ENCODE data around the gene FAM20C. TPM values are rescaled to one million over a fixed set of nuclear protein-coding genes. Genes with fewer than 3 reads are reported as not detected.
"Not testable (repeated sequence)": the region's sequence is repeated elsewhere in the genome, so short reads cannot be mapped to it uniquely, and the experiment has no call there.

FAM20C gene
- polyA plus RNA-seq, 4 donors: 33.4 to 73.7 (median 63.3) TPM

DNA sequence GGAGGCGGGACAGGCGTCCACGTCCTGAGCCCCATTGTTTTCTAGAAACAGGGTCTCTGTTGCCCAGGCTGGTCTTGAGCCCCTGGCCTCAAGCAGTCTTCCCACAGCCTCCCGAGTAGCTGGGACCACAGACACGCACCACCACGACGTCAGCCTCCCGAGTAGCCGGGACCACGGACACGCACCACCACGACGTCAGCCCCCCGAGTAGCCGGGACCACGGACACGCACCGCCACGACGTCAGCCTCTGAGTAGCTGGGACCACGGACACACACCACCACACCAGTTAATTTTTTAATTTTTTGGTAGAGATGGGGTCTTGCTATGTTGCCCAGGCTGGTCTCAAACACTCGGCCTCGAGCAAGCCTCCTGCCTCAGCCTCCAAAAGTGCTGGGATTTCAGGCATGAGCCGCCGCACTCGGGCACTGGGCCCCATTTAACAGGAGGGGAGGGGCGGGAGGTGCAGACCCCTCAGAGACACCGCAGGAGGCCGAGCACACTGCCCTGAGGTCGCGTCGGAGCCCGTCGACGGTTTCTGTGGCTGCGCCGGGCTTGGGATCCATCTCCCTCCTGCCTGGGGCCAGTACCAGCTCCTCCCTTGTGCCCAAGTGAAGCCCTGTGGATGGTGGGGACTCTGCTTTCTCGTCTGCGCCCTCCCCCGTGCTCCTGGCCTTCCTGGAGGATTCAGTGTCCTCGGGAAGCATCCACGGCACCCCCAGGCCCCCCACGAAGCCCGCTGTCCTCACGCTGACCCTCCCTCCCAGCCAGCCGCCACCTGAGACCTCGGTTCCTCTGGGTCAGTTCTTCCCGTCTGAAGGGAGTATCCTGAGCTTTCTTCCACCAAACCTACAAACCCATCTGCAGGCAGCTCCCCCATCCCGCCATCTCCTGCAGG lies 13.0 kb downstream of the FAM20C start:
- no peak for DNase-seq (ENCODE audit: low read depth in 4 of 4, low spot score in 3 of 4)

DNA sequence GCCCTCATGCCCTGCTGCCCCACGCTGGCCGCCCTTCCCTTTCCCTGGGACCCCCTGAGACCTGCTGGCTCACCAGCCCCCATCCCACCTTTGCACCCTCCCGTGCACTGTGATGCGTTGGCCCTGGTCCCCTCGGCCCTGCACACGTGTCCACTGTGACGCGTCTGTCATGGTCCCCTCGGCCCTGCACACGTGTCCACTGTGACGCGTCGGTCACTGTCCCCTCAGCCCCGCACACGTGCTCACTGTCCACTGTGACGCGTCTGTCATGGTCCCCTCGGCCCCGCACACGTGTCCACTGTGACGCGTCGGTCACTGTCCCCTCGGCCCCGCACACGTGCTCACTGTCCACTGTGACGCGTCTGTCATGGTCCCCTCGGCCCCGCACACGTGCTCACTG lies 14.0 kb downstream of the FAM20C start:
- not testable (repeated sequence) for DNase-seq (ENCODE audit: low read depth in 4 of 4, low spot score in 3 of 4)

DNA sequence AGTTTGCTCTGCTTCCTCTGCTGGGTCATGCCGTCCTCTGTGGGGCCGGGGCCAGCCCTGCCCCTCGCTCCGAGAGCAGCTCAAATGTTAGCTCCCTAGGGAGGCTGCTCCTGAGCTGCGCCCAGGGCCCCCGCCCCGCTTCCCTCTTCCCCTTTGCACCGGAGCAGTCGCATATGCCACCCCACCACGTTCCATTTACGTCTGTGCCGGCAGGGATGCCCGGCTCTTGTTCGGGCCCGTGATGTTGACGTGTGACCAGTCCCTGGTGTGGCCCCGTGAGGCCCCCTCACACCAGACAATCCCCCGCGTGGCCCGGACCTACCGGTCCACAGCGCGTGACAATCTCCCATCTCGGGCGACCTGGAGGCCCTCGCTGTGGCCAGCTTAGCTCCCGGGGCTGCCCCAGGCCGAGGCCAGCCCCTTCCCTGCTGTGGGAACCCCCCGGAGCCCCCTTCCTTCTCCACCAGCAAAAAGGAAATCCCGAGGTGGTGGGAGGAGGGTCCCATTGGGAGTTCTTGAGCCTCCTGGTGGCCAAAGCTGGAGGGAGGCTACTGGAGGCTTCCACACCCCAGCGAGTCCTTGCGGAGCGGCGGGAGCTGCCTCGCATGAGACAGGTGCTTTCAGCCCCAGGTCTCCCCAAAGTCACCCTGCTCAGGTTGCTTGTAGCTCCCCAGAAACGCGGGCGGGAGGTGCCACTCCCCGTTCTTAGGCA lies 15.2 kb downstream of the FAM20C start:
- no peak for DNase-seq (ENCODE audit: low read depth in 4 of 4, low spot score in 3 of 4)

DNA sequence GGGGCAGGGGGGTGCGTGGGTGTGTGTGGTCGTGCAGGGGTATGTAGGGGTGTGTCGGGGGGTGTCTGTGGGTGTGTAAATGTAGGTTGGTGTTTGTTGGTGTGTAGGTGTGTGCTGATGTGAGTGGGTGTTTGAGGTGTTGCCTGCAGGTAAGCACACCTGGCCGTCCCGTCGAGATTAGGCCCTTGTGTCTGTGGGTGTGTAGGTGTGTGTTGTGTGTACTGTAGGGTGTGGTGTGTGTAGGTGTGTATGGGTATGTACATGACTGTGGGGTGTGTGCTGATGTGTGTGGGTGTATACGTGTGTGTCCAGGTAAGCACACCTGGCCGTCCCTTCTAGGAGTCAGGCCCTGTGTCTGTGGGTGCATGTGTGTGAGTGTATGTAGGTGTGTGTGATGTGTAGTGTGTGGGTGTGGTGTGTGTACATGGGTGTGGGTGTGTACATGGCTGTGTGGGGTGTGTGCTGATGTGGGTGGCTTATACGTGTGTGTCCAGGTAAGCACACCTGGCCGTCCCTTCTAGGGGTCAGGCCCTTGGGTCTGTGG lies 15.8 kb downstream of the FAM20C start:
- no peak for DNase-seq (ENCODE audit: low read depth in 4 of 4, low spot score in 3 of 4)

DNA sequence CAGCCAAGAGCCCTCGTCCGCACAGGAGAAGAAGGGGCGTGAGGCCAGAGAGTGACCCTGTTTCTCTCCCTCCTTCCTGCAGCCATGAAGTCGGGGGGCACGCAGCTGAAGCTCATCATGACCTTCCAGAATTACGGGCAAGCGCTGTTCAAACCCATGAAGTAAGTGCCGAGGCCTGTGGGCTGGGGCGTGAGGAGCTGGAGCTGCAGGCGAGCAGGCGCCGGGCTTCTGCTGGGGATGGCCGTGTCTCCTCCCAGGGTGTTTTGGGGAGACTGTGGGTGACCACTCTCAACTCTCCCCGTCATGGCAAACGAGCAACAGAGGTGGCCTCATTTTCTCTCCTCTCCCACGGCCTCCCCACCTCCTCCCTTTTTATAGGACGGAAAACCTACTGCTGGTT lies 16.4 kb downstream of the FAM20C start:
- DNase-seq (ENCODE audit: low read depth in 4 of 4, low spot score in 3 of 4): no peak

DNA sequence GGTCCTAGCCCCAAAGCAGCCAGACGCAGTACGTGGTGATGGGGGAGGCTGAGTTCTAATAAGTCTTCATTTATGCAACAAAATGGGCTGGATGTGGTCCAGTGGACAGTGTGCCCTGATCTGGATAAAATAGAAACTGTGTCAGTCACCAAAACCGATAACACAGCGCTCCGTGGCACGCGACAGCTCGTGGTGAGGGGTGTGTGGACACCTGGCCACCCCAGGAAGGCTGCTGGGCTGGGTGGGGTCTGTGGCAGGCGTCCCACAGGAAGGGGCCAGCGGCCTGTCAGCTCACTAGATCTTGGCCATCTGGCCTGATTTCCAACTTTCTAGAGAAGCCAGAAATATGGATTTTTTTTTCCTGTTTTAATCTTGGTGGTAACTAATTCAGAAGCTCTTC lies 17.0 kb downstream of the FAM20C start:
- no peak for DNase-seq (ENCODE audit: low read depth in 4 of 4, low spot score in 3 of 4)

DNA sequence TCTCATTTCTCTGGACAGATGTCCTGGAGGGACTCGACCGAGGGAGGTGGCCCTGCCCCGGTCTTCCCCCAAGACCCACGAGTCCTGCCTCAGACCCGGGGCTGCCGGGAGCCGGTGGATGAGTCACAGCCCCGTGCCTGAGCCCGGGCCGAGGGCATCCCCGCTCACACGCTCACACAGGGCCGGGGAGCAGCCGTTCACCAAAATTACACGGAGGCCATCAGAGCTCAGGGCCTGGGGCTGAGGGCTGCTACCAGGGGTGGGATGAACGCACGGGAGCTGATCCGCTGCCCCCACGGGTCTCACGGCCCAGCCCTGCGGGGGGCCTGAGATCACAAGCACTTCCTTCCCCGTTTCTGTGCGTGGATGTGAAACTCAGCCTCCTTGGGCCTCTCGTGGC lies 17.5 kb downstream of the FAM20C start:
- no peak for DNase-seq (ENCODE audit: low read depth in 4 of 4, low spot score in 3 of 4)

DNA sequence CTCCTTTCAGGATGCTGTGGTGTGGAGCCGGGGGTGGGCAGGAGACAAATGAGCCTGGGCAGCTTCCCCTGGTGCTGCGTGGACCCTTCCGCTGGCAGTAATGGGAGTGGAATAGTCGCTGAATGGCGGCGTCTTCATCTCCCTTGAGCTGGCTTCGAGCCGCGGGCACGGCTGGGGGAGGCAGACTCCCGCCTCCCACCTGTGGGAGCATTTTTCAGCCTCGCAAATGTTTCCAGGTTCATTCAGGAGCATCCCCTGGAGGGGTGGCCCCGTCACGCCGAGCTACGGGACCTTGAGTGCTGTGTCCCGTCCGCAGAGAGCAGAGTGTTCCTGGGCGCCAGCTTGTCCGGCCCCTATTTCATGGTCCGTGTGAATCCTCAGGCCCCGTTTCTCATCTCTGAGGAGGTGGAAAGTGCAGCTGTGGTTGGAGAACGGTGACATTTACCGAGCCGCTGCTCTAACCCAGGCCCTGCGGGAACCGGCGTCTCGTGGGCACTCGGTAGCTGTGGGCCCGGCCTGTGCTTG lies 18.1 kb downstream of the FAM20C start:
- no peak for DNase-seq (ENCODE audit: low read depth in 4 of 4, low spot score in 3 of 4)

DNA sequence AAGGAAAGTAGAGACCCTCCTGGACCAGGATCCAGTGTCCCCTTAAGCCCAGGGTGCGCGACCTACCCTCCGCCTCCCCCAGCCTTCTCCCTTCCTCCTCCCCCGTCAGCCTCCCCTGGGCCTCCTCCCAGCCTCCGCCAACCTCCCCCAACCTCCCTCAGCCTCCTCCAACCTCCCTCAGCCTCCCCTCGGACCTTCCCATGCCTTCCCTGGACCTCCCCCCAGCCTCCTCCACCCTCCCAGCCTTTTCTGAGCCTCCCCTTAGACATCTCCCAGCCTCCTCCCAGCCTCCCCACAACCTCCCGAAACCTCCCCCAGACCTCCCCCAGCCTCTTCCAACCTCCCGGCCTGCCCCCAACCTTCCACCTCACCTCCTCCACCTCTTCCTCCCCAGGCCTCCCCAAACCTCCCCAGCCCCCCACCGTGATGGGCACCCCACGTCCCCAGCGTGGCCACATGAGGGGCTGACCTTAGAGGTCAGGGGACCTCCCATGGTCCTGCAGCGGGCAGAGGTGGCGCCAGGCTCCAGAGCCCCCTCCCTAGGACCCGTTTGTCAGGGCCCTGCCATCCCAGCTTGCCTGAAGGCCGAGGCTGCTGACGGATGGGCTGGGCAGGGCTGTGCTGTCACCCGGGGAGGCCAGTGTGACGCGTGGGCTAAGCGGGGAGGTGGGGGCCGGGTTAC lies 18.8 kb downstream of the FAM20C start:
- no peak for DNase-seq (ENCODE audit: low read depth in 4 of 4, low spot score in 3 of 4)

DNA sequence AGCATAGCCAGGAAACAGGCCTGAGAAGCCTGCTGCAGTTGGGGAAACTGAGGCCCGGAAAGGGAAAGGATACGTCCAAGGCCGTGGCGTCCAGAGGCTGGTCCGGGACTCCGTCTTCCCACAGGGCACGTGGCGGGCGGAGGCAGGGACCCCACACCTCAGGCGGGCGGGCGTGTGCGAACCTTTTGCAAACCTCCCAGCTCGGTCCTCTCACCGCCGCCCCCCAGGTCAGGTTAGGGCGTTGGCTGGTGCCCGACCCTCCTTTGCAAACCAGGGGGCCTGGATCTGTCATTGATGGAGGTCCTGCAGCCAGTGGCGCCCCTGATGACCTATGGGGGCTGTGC lies 19.3 kb downstream of the FAM20C start:
- DNase-seq (ENCODE audit: low read depth in 4 of 4, low spot score in 3 of 4): no peak

DNA sequence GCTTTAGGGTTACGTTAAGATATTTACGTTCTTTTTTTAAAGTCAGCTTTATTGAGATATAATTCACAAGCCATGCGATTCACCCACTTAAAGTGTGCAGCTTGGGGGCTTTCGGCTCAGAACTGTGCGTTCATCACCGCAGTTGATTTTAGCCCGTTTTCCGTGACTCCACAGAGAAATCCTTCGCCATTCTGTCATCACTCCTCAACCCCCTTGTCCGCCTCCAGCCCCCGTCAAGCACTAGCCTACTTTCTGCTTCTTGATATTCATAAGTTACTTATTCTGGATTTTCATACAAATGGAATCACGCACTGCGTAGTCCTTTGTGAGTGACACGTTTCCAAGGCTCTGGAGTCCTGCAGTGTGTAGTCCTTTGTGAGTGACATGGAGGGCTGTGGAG lies 20.4 kb downstream of the FAM20C start:
- DNase-seq (ENCODE audit: low read depth in 4 of 4, low spot score in 3 of 4): no peak

DNA sequence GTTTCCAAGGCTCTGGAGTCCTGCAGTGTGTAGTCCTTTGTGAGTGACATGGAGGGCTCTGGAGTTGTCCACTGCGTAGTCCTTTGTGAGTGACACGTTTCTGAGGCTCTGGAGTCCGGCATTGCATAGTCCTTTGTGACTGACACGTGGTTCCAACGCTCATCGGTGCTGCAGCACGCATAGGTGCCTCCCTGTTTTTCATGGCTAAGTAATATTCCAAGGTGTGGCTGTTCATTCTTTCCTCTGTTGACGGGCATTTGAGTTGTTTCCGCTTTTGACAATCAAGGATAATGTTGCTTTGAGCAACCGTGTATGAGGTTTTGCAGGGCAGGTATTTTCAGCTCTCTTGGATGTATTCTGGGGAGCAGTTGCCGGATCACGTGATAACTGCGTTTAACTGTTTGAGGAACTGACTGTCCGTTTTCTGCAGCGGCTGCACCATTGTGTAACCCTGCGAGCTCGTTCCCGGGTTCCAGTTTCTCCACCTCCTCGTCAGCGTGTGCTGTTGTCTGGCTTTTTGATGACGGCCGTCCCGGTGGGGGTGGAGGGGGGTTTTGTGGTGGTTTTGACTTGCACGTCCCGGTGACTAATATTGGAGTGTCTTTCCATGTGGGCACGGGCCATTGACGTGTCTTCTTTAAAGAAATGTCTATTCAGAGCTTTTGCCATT lies 21.1 kb downstream of the FAM20C start:
- DNase-seq (ENCODE audit: low read depth in 4 of 4, low spot score in 3 of 4): no peak

DNA sequence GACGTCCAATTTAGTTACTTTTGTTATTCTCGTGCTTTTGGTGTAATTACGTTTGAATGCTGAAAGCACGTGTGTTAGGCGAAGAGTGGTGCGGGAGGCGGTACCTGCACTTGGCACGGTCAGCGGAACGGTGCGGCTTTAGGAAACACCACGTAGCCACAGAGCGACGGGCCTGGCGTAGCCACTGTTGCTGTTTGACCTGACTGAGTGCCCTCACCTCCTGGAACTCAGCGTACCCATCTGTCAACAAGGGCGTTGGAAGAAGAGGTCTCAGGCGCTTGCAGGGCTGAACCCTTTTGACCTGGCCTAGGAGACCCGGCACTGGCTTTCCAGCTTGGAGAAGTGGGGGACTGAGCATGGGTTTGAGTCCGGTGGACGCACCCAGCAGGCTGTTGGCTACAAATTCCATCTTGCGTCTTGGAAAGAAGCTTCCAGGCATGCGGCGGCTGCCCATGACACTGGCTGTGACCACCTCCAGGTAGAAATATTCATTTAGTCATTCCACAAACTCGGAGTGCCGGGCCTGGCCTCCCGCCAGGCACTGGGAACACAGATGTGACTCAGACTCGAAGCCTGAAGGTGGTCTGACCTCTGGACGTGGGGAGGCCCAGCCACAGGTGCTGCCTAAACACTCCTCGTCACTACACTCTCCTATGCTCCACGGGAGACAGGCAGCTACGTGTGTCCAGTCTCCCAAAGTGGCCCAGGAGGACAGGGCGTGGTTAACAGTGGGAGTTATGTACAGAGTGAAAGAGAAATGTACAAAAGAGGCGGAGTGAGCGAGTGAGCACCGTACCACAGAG lies 22.2 kb downstream of the FAM20C start:
- no peak for DNase-seq (ENCODE audit: low read depth in 4 of 4, low spot score in 3 of 4)

DNA sequence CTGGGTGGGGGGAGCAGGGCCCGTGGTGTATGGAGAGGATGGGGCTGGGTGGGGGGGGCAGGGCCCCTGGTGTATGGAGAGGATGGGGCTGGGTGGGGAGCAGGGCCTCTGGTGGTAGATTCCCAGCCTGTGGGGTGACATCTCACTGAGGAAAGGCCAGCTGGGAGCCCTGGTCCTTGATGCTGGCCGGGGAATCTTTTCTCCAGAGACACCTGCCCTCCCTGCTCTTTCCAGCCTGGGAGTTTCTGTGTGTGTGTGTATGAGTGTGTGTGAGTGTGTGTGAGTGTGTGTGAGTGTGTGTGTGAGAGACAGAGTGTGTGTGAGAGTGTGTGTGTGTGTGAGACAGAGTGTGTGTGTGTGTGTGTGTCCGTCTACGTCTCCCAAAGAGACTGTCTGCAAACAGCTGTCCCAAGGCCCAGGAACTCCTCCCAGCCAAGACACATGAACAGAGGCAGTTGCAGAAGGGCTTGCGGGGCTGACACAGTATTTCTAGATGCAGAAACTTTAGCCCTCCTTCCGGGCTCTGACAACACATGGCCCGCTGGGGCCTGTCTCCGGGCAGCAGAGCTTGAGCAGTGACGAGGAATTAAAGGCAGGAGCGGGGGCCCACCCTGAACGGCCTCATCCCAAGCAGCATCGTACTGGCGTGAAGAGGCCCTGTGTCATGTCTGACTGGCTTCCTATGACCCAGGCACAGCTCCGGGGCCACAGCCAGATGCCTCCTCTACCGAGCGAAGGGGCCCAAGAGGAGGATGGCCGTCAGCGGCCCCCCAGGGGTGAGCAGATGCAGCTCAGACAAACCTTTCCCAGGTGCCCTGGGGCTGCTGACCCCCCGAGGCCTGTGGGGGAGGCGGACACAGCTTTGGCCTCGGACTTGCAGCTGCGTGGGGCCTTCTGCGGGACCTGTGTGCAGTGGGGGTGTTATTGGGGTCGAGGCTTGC lies 24.3 kb downstream of the FAM20C start:
- peak in 1 of 4 donors; percentile 44 for DNase-seq (ENCODE audit: low read depth in 4 of 4, low spot score in 3 of 4)

DNA sequence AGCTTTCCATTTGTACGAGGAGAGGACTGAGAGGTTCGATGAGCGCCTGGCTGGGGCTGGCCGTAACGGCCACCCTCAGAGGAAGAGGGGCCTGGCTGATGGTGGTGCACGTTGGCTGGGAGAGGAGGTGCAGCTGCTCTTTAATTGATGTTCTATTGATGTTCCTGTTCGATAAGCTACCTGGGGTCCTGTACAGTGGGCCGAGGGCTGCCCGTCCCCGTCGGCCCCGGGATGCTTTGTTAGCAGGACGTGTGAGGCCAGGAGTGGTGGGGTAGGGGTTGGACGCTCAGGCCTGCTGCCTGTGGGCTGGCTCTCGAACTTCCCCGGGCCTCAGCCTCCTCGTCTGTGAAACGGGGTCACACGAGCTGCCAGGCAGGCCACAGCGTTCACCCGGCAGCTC lies 25.4 kb downstream of the FAM20C start:
- no peak for DNase-seq (ENCODE audit: low read depth in 4 of 4, low spot score in 3 of 4)

DNA sequence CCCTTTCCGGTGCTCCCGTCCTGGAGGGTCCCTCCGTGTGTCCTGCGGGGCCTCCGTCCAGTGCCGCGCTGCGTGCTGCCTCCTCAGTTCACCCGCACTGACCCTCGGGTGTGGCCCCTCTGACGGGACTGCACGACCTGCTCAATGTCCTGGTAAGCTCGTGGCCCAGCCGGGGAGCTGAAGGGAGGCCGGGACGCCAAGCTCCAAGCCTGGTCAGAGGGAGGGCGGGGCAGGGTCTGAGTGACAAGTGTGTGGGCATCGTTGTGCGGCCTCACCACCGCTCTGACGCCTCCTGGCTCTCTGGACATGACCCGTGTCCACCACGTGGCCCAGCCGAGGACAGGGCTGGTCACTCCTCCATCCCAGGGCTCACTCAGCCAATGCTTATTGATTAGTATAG lies 25.9 kb downstream of the FAM20C start:
- no peak for DNase-seq (ENCODE audit: low read depth in 4 of 4, low spot score in 3 of 4)

DNA sequence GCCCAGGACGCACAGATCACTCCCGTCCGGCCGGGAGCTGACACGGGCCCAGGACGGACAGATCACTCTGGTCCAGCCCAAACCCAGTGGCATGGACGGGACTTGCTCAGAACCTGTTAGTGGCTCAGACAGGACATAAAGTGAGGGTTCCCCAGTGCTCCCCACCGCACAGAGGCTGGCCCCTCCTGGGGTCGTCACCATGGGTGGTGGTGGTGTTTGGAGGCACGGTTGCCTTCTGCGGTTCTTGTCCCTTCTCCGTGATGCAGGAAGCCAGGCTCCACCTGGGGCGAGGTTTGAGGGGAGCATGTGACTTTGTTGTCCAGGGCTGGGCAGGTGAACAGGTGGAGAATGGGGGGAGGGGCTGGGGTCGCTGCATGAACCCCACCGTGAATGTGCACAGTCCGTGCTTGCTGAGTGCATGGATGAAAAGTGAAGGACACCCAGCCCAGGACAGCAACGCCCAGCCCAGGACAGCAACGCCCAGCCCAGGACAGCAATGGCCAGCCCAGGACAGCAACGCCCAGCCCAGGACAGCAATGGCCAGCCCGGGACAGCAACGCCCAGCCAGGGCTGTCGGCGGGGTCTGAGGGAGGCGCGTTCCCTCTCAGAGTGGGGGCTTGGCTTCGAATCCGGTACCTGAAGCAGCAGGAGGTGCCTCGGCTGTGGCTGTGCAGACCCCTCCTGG lies 26.7 kb downstream of the FAM20C start:
- no peak for DNase-seq (ENCODE audit: low read depth in 4 of 4, low spot score in 3 of 4)

DNA sequence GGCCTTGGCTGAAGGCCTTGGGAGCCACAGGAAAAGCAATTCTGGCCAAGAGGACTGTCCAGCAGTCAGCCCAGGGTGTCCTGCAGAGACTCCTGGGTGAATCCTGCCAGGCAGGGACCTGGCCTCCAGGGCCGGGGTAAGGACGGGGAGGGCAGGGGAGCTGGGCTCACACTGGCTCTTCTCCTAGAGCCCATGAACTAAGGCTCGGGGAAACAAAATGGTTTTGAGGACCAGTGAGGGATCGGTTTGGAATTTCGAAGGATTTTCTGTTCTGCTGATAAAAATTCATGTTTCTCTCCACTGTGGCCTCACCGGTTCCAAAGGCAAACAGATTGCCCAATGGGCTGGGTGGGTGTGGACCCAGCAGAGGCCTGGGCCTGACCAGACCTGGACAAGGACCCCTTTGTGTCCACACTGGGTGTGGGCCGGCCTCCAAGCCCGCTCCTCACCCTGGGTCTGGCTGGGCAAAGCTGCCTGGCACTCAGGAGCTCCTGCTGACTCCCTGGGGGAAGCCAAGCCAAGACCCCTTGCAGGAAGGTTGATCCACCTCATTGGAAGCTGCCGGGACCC lies 27.3 kb downstream of the FAM20C start:
- DNase-seq (ENCODE audit: low read depth in 4 of 4, low spot score in 3 of 4): no peak

Data from left renal pelvis (tissue), 4 donors.